SH-SY5Y (cell line): ENCODE data around the gene TRIM66.

Experiments
- GATA2 ChIP-seq: IDR thresholded peaks from 2 replicates; pipeline ENCODE4 v1.6.1; 2011; ENCODE audit warnings: mild to moderate bottlenecking, low read depth, low read length
- GATA3 ChIP-seq: IDR thresholded peaks from 2 replicates; pipeline ENCODE4 v1.6.1; 2011; ENCODE audit warnings: low read depth, mild to moderate bottlenecking, low read length, moderate library complexity

DNA sequence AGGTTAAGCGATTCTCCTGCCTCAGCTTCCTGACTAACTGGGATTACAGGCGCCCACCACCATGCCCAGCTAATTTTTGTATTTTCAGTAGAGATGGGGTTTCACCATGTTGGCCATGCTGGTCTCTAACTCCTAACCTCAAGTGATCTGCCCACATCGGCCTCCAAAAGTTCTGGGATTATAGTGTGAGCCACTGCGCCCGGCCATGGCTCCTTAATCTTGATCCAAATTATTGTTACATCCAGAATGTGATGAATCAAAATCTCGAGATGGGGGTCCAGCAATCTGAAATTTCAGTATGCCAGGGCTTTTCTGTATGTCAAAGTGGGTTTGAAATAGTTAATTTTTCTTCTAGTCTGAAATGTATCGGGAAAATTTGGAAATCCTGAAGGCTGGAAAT, 3.9 kb upstream of the TRIM66 start:
- no peak for TF ChIP-seq GATA3
- no peak for TF ChIP-seq GATA2
